GM04503 (cell line): ENCODE measurements around the gene SEMA6A.
A peak's percentile ranks its signal among the peaks of the same experiment; 100 is the strongest.

Experiments
- DNase-seq: peaks from one replicate; pipeline ENCODE4 v3.0.0-alpha.2; 2012; ENCODE audit warnings: low read depth

The SEMA6A gene

GRCh38 chr5:116495786-116496357 is 78.8 kb downstream of the SEMA6A start:
- no peak for DNase-seq

GRCh38 chr5:116494784-116495450 is 79.7 kb downstream of the SEMA6A start:
- no peak for DNase-seq

GRCh38 chr5:116492776-116493175 is 81.8 kb downstream of the SEMA6A start:
- no peak for DNase-seq

GRCh38 chr5:116492016-116492623 is 82.5 kb downstream of the SEMA6A start:
- DNase-seq = peak; percentile 71

- no peak for DNase-seq
Observed at GRCh38 chr5:116488356-116489041, 86.1 kb downstream of the SEMA6A start.

GRCh38 chr5:116487045-116487444 is 87.6 kb downstream of the SEMA6A start:
- no peak for DNase-seq

- no peak for DNase-seq
Observed at GRCh38 chr5:116486588-116486987, 88.0 kb downstream of the SEMA6A start.

- DNase-seq = no peak
Observed at GRCh38 chr5:116484645-116485044, 90.0 kb downstream of the SEMA6A start.

- no peak for DNase-seq
Observed at GRCh38 chr5:116482394-116482793, 92.2 kb downstream of the SEMA6A start.

GRCh38 chr5:116480894-116481510 is 93.6 kb downstream of the SEMA6A start:
- DNase-seq = no peak

- no peak for DNase-seq
Observed at GRCh38 chr5:116479776-116480675, 94.6 kb downstream of the SEMA6A start.

GRCh38 chr5:116478491-116478890 is 96.1 kb downstream of the SEMA6A start:
- no peak for DNase-seq

- no peak for DNase-seq
Observed at GRCh38 chr5:116476897-116477537, 97.6 kb downstream of the SEMA6A start.

- DNase-seq = no peak
Observed at GRCh38 chr5:116475338-116475737, 99.3 kb downstream of the SEMA6A start.

- DNase-seq = no peak
Observed at GRCh38 chr5:116473706-116474105, 100.9 kb downstream of the SEMA6A start.

GRCh38 chr5:116472274-116472673 is 102.3 kb downstream of the SEMA6A start:
- no peak for DNase-seq

GRCh38 chr5:116469631-116470030 is 105.0 kb downstream of the SEMA6A start:
- no peak for DNase-seq

- no peak for DNase-seq
Observed at GRCh38 chr5:116468583-116468982, 106.0 kb downstream of the SEMA6A start.

- DNase-seq = no peak
Observed at GRCh38 chr5:116467465-116467843, 107.2 kb downstream of the SEMA6A start.

GRCh38 chr5:116466727-116467464 is 107.7 kb downstream of the SEMA6A start:
- no peak for DNase-seq
